Liver (tissue), 9 donors: ENCODE results near the gene KCNMB1. TPM values are rescaled to one million over a fixed set of nuclear protein-coding genes. Genes with fewer than 3 reads are reported as not detected.

Source experiments
- DNase-seq: peaks from one replicate; pipeline ENCODE4 v3.0.0-alpha.2; 2017; ENCODE audit warnings: low spot score
- H3K27ac ChIP-seq, 2 donors: one replicate each; pipeline ENCODE4 v1.7.0; 2013; ENCODE audit warnings: inconsistent platforms in 2 of 2, low read length in 2 of 2, control low read depth in 1 of 2, low read depth in 1 of 2, mild to moderate bottlenecking in 1 of 2
- H3K27me3 ChIP-seq, 4 donors: one replicate each; pipeline versions ENCODE4 v1.6.1 to v1.7.0; 2013; ENCODE audit warnings: low read length in 3 of 4, inconsistent platforms in 1 of 4, mild to moderate bottlenecking in 1 of 4, moderate library complexity in 1 of 4; ENCODE audit not compliant: control insufficient read depth in 4 of 4, insufficient read depth in 4 of 4
- H3K36me3 ChIP-seq, 4 donors: one replicate each; pipeline versions ENCODE4 v1.6.1 to v1.7.0; 2013; ENCODE audit warnings: low read length in 3 of 4, mild to moderate bottlenecking in 3 of 4, low read depth in 1 of 4, moderate library complexity in 1 of 4; ENCODE audit not compliant: control insufficient read depth in 4 of 4, insufficient read depth in 3 of 4
- H3K4me1 ChIP-seq, 4 donors: one replicate each; pipeline versions ENCODE4 v1.6.1 to v1.7.0; 2013; ENCODE audit warnings: low read length in 3 of 4, mild to moderate bottlenecking in 3 of 4, moderate library complexity in 1 of 4; ENCODE audit not compliant: control insufficient read depth in 4 of 4, insufficient read depth in 4 of 4
- H3K4me3 ChIP-seq, 3 donors: one replicate each; pipeline versions ENCODE4 v1.6.1 to v1.7.0; 2013; ENCODE audit warnings: low read length in 3 of 3, control low read depth in 1 of 3, low read depth in 1 of 3, mild to moderate bottlenecking in 1 of 3
- H3K9ac ChIP-seq, 2 donors: one replicate each; pipeline ENCODE4 v1.7.0; 2013; ENCODE audit warnings: low read length in 2 of 2, mild to moderate bottlenecking in 2 of 2, moderate library complexity in 2 of 2, control low read depth in 1 of 2, low read depth in 1 of 2
- H3K9me3 ChIP-seq, 4 donors: one replicate each; pipeline versions ENCODE4 v1.6.1 to v1.7.0; 2013; ENCODE audit warnings: low read length in 3 of 4; ENCODE audit not compliant: control insufficient read depth in 4 of 4
- EGR1 ChIP-seq, 2 donors: IDR thresholded peaks; 2 replicates each; pipeline ENCODE4 v1.6.1; 2016 to 2018; ENCODE audit warnings: antibody characterized with exemption in 2 of 2, low read depth in 2 of 2
- FOXA1 ChIP-seq: IDR thresholded peaks from 2 replicates; pipeline ENCODE4 v1.6.1; 2016; ENCODE audit warnings: antibody characterized with exemption
- FOXA2 ChIP-seq: IDR thresholded peaks from 2 replicates; pipeline ENCODE4 v1.6.1; 2016; ENCODE audit warnings: antibody characterized with exemption
- GABPA ChIP-seq, 2 donors: IDR thresholded peaks in 1 of 2; conservative IDR thresholded peaks in 1 of 2; 2 replicates each; pipeline ENCODE4 v1.6.1; 2016; ENCODE audit warnings: antibody characterized with exemption in 2 of 2, mild to moderate bottlenecking in 1 of 2, moderate library complexity in 1 of 2
- HNF4A ChIP-seq, 2 donors: conservative IDR thresholded peaks; 2 replicates each; pipeline ENCODE4 v1.6.1; 2016; ENCODE audit warnings: antibody characterized with exemption in 2 of 2, mild to moderate bottlenecking in 2 of 2
- HNF4G ChIP-seq: IDR thresholded peaks from 2 replicates; pipeline ENCODE4 v1.6.1; 2016; ENCODE audit warnings: antibody characterized with exemption
- JUND ChIP-seq, 2 donors: IDR thresholded peaks; 2 replicates each; pipeline ENCODE4 v1.6.1; 2016; ENCODE audit warnings: antibody characterized with exemption in 2 of 2
- NR2F2 ChIP-seq: IDR thresholded peaks from 2 replicates; pipeline ENCODE4 v1.6.1; 2016; ENCODE audit warnings: antibody characterized with exemption
- RAD21 ChIP-seq, 2 donors: IDR thresholded peaks; 2 replicates each; pipeline ENCODE4 v1.6.1; 2016; ENCODE audit warnings: antibody characterized with exemption in 2 of 2, mild to moderate bottlenecking in 2 of 2
- RXRA ChIP-seq, 2 donors: IDR thresholded peaks; 2 replicates each; pipeline ENCODE4 v1.6.1; 2017 to 2018; ENCODE audit warnings: antibody characterized with exemption in 2 of 2, mild to moderate bottlenecking in 1 of 2
- SP1 ChIP-seq: IDR thresholded peaks from 2 replicates; pipeline ENCODE4 v1.6.1; 2018; ENCODE audit warnings: antibody characterized with exemption, mild to moderate bottlenecking
- YY1 ChIP-seq: IDR thresholded peaks from 2 replicates; pipeline ENCODE4 v1.6.1; 2016; ENCODE audit warnings: antibody characterized with exemption, mild to moderate bottlenecking
- WGBS: extraction: QIAGEN DNeasy Blood & Tissue Kit; methylation state at CpG from one replicate; pipeline ENCODE4 v1.1.7; 2013; 5-methylcytosine and 5-hydroxymethylcytosine counted together
- polyA plus RNA-seq, 2 donors: library from polyadenylated mRNA; stranded (reverse) in 1 of 2; unstranded in 1 of 2; fragments of 200-250 nt in 1 of 2; fragments of >200 nt in 1 of 2; fragmentation: Nextera tagmentation in 1 of 2; extraction: Ambion mirVana in 1 of 2; gene quantifications; one replicate each; pipeline versions ENCODE4 v1.2.1 to v1.2.3, GENCODE V29; 2013 to 2015
- total RNA-seq, 2 donors: library from RNA; depleted of rRNA; stranded (reverse); fragments of >200 nt; gene quantifications; one replicate each; pipeline ENCODE4 v1.2.3, GENCODE V29; 2014
- TF ChIP-seq, protein P1 (sequence below): fragments of 150-350 bp; IDR thresholded peaks from 2 replicates; pipeline ENCODE4 v1.5.1; 2017; ENCODE audit warnings: improper control_type of control experiment, low read depth, low read length; ENCODE audit not compliant: missing input control
- TF ChIP-seq, protein P2 (sequence below): IDR thresholded peaks from 2 replicates; pipeline ENCODE4 v1.6.1; 2016; ENCODE audit warnings: antibody characterized with exemption
- TF ChIP-seq, protein P3 (sequence below): IDR thresholded peaks from 2 replicates; pipeline ENCODE4 v1.6.1; 2016; ENCODE audit warnings: antibody characterized with exemption, mild to moderate bottlenecking
- TF ChIP-seq, protein P4 (sequence below): IDR thresholded peaks from 2 replicates; pipeline ENCODE4 v1.6.1; 2016; ENCODE audit warnings: antibody characterized with exemption
- donor health status: healthy.
- donor health status: healthy.
- donor health status: healthy.
- donor health status: healthy.
- donor health status: healthy.

The KCNMB1 gene
- total and polyA plus RNA-seq, 4 donors: 0.04 to 0.31 (median 0.20) TPM

DNA sequence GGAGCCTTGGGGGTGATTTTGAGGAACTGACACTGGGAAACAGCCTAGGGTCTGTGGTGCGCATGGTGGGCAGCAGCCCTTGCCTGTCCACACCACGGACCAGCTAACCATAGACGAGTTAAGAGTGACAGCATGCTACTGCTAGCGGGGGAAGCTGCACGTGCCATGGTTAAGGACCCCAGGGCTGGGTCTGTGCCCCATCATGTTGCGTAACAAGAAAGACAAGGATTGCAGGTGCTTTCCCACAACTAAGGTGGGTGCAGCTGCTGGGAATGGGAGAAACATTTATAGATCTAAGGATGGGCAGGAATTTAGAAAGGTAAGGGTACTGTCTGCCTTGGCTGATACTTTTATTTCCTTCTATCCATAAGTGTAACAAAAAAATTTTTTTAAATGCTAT is 17.9 kb upstream of the KCNMB1 start (continued):
- TF ChIP-seq, protein P1, sequence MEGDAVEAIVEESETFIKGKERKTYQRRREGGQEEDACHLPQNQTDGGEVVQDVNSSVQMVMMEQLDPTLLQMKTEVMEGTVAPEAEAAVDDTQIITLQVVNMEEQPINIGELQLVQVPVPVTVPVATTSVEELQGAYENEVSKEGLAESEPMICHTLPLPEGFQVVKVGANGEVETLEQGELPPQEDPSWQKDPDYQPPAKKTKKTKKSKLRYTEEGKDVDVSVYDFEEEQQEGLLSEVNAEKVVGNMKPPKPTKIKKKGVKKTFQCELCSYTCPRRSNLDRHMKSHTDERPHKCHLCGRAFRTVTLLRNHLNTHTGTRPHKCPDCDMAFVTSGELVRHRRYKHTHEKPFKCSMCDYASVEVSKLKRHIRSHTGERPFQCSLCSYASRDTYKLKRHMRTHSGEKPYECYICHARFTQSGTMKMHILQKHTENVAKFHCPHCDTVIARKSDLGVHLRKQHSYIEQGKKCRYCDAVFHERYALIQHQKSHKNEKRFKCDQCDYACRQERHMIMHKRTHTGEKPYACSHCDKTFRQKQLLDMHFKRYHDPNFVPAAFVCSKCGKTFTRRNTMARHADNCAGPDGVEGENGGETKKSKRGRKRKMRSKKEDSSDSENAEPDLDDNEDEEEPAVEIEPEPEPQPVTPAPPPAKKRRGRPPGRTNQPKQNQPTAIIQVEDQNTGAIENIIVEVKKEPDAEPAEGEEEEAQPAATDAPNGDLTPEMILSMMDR: no peak
- no peak for TF ChIP-seq HNF4A (conservative IDR thresholded peaks at IDR 0.05)
- TF ChIP-seq NR2F2: no peak
- TF ChIP-seq FOXA1: no peak
- no peak for TF ChIP-seq JUND (IDR thresholded peaks at IDR 0.05)
- no peak for TF ChIP-seq RAD21 (IDR thresholded peaks at IDR 0.05)

DNA sequence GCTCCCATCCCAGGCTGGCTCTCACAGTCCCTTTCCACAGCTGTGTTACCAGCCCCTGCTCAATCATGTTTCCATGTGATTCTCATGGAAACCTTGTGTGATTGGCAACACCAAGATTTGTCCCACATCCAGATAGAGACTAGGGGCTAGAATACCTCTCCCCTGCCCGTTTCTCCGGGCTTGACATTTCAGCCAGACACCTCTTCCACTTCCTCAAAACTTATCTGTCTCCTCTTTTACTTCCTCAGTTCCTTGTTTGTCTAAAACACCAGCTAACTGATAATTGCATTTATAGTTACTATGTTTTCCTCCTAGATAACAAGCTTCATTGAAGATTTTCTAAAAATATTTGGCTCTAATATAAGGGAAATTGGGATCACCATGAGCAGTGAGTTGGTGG is 16.6 kb upstream of the KCNMB1 start:
- no peak for DNase-seq
- Histone ChIP-seq H3K27me3 (peaks cover 0 to 3% (median 0%) of the 10 kb centered on the region in 4 donors), H3K36me3 (no peaks in the 10 kb centered on the region), H3K9ac (no peak overlapping the region), H3K27ac (no peak overlapping the region), H3K4me3 (no peak overlapping the region), H3K9me3 (no peaks in the 10 kb centered on the region), H3K4me1 (peaks cover 0 to 2% (median 0%) of the 10 kb centered on the region in 4 donors)
- WGBS: 36% methylated on average over 2 of the region's 2 CpGs
- no peak for TF ChIP-seq RXRA (IDR thresholded peaks at IDR 0.05)
- TF ChIP-seq HNF4G: no peak
- TF ChIP-seq NR2F2: no peak
- TF ChIP-seq GABPA (IDR thresholded peaks at IDR 0.05 in 1 of 2, conservative IDR thresholded peaks at IDR 0.05 in 1 of 2): no peak
- no peak for TF ChIP-seq RAD21 (IDR thresholded peaks at IDR 0.05)
- no peak for TF ChIP-seq YY1
- no peak for TF ChIP-seq SP1
- TF ChIP-seq JUND (IDR thresholded peaks at IDR 0.05): no peak
- no peak for TF ChIP-seq HNF4A (conservative IDR thresholded peaks at IDR 0.05)

DNA sequence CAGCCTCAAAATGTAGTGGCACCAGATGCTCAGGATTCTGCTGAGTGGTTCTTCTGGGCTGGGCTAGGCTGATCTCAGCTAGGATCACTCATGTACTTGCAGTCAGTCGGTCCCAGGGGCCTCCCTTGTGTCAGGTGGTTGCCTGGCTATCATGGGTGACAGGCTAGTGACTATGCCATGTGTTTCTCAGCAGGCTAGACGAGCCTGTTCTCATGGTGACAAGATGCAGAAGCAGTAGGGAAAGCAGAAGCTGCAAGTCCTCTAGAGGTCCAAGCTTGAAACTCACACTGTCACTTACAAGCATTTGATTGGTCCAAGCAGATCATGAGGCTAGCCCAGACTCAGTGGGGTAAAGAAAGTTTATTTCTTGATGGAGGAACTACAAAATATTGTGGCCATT is 15.2 kb upstream of the KCNMB1 start:
- H3K9ac ChIP-seq: no peak overlapping the region
- peaks cover 0 to 2% (median 0%) of the 10 kb centered on the region in 4 donors for H3K4me1 ChIP-seq
- no peak overlapping the region for H3K4me3 ChIP-seq
- TF ChIP-seq NR2F2 (no peak), FOXA2 (no peak), RAD21 (IDR thresholded peaks at IDR 0.05) (no peak), HNF4G (no peak), GABPA (IDR thresholded peaks at IDR 0.05 in 1 of 2, conservative IDR thresholded peaks at IDR 0.05 in 1 of 2) (no peak), EGR1 (IDR thresholded peaks at IDR 0.05; ENCODE audit: low read depth in 2 of 2) (no peak), JUND (IDR thresholded peaks at IDR 0.05) (no peak), HNF4A (conservative IDR thresholded peaks at IDR 0.05) (no peak)
- TF ChIP-seq, protein P2, sequence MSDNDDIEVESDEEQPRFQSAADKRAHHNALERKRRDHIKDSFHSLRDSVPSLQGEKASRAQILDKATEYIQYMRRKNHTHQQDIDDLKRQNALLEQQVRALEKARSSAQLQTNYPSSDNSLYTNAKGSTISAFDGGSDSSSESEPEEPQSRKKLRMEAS: no peak
- TF ChIP-seq, protein P1: no peak
- TF ChIP-seq, protein P3, sequence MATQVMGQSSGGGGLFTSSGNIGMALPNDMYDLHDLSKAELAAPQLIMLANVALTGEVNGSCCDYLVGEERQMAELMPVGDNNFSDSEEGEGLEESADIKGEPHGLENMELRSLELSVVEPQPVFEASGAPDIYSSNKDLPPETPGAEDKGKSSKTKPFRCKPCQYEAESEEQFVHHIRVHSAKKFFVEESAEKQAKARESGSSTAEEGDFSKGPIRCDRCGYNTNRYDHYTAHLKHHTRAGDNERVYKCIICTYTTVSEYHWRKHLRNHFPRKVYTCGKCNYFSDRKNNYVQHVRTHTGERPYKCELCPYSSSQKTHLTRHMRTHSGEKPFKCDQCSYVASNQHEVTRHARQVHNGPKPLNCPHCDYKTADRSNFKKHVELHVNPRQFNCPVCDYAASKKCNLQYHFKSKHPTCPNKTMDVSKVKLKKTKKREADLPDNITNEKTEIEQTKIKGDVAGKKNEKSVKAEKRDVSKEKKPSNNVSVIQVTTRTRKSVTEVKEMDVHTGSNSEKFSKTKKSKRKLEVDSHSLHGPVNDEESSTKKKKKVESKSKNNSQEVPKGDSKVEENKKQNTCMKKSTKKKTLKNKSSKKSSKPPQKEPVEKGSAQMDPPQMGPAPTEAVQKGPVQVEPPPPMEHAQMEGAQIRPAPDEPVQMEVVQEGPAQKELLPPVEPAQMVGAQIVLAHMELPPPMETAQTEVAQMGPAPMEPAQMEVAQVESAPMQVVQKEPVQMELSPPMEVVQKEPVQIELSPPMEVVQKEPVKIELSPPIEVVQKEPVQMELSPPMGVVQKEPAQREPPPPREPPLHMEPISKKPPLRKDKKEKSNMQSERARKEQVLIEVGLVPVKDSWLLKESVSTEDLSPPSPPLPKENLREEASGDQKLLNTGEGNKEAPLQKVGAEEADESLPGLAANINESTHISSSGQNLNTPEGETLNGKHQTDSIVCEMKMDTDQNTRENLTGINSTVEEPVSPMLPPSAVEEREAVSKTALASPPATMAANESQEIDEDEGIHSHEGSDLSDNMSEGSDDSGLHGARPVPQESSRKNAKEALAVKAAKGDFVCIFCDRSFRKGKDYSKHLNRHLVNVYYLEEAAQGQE: no peak
- TF ChIP-seq, protein P4, sequence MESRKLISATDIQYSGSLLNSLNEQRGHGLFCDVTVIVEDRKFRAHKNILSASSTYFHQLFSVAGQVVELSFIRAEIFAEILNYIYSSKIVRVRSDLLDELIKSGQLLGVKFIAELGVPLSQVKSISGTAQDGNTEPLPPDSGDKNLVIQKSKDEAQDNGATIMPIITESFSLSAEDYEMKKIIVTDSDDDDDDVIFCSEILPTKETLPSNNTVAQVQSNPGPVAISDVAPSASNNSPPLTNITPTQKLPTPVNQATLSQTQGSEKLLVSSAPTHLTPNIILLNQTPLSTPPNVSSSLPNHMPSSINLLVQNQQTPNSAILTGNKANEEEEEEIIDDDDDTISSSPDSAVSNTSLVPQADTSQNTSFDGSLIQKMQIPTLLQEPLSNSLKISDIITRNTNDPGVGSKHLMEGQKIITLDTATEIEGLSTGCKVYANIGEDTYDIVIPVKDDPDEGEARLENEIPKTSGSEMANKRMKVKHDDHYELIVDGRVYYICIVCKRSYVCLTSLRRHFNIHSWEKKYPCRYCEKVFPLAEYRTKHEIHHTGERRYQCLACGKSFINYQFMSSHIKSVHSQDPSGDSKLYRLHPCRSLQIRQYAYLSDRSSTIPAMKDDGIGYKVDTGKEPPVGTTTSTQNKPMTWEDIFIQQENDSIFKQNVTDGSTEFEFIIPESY: no peak
- DNase-seq: no peak
- no peak overlapping the region for H3K27ac ChIP-seq
- 36% methylated on average over 2 of the region's 2 CpGs for WGBS
- no peaks in the 10 kb centered on the region for H3K36me3 ChIP-seq
- H3K9me3 ChIP-seq: no peaks in the 10 kb centered on the region
- peaks cover 0 to 3% (median 0%) of the 10 kb centered on the region in 4 donors for H3K27me3 ChIP-seq
